ENCODE data around the gene MAP3K13.

MAP3K13 gene

GRCh38 chr3:185479373-185479945, 116.5 kb downstream of the MAP3K13 start:
- DNase-seq (ENCODE audit: low read depth in 2 of 2) = no peak
- no peak overlapping the region for H3K4me3 ChIP-seq (replicated peaks in 1 of 2; ENCODE audit: low read depth in 2 of 2, low read length in 2 of 2)
- TF ChIP-seq CTCF (IDR thresholded peaks at IDR 0.05; ENCODE audit: low read depth, low read length) = no peak

- no peak overlapping the region for H3K4me3 ChIP-seq (replicated peaks in 1 of 2; ENCODE audit: low read depth in 2 of 2, low read length in 2 of 2)
- no peak for TF ChIP-seq CTCF (IDR thresholded peaks at IDR 0.05; ENCODE audit: low read depth, low read length)
- DNase-seq (ENCODE audit: low read depth in 2 of 2) = no peak
Observed at GRCh38 chr3:185484296-185484695, 121.4 kb downstream of the MAP3K13 start.

- TF ChIP-seq CTCF (IDR thresholded peaks at IDR 0.05; ENCODE audit: low read depth, low read length) = no peak
- DNase-seq (ENCODE audit: low read depth in 2 of 2) = no peak
- H3K4me3 ChIP-seq (replicated peaks in 1 of 2; ENCODE audit: low read depth in 2 of 2, low read length in 2 of 2) = no peak overlapping the region
Observed at GRCh38 chr3:185486394-185486793, 123.5 kb downstream of the MAP3K13 start.

- no peak overlapping the region for H3K4me3 ChIP-seq (replicated peaks in 1 of 2; ENCODE audit: low read depth in 2 of 2, low read length in 2 of 2)
- no peak for TF ChIP-seq CTCF (IDR thresholded peaks at IDR 0.05; ENCODE audit: low read depth, low read length)
- no peak for DNase-seq (ENCODE audit: low read depth in 2 of 2)
Observed at GRCh38 chr3:185488465-185488864, 125.5 kb downstream of the MAP3K13 start.

GRCh38 chr3:185489462-185489861, 126.5 kb downstream of the MAP3K13 start:
- H3K4me3 ChIP-seq (replicated peaks in 1 of 2; ENCODE audit: low read depth in 2 of 2, low read length in 2 of 2) = no peak overlapping the region
- DNase-seq (ENCODE audit: low read depth in 2 of 2) = no peak
- no peak for TF ChIP-seq CTCF (IDR thresholded peaks at IDR 0.05; ENCODE audit: low read depth, low read length)

GRCh38 chr3:185490241-185490640, 127.3 kb downstream of the MAP3K13 start:
- TF ChIP-seq CTCF (IDR thresholded peaks at IDR 0.05; ENCODE audit: low read depth, low read length) = no peak
- no peak overlapping the region for H3K4me3 ChIP-seq (replicated peaks in 1 of 2; ENCODE audit: low read depth in 2 of 2, low read length in 2 of 2)
- no peak for DNase-seq (ENCODE audit: low read depth in 2 of 2)
